ENCODE measurements around the gene LSM14A.
"Not testable (repeated sequence)": the region's sequence is repeated elsewhere in the genome, so short reads cannot be mapped to it uniquely, and the experiment has no call there.

The LSM14A gene

DNA sequence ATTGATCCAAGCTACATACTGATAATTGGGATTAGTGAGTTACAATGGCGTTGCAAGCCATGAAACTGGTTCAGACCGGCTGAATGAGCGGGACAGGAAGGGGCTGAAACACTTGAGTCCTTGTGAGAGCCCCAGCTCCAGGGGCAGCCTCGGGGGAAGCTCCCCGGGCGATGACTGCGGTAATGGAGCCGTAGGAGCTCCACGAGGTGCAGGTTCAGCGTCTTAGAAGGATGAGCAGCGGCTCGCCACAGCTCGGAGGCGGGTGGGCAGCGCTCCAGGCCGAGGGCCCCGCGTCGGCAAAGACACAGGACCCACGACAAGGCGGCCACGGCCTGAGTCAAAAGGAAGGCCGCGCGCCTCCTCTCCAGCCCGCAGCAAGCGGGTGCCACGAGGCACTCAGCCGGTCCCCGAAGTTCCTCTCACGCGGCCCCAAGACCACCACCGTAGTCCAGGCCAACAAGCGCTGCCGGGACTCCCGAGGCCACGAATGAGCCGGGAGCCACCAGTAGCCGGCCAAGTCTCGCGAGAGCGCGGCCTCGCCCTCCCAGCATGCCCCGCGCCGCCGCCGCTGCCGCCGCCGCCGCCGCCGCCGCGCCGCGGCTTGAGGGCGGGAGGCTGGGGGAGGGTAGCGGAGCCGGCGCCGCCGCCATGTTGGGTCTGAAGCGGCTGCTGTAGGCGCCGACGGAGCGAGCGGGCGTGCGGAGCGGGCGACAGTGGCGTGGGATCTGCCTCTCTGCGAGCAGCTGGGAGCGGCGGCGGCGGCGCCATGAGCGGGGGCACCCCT lies at the start of gene LSM14A:
LSM14A (plus strand) TSS at position 628 of the 784 bp plus-strand sequence; CDS start at position 767, 139 bp downstream.
- peak; percentile 60 for DNase-seq

DNA sequence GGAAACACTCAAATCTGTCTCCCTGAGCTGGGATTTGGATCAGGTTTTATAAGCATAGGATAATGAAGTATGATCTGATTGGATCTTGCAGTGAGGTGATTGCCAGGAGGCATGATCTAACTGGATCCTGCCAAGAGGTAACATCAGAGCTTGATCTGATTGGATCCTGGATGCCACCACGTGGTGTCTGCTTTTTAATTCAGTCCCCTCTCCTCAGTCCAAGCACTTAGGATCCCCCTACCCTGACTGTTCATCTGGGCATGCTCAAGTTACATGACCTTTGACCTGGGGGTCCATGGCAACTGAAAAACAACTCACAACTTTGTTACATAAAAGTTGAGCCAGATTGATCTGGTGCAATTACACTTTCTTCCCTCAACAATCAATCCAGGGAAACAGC lies 47.5 kb upstream of the LSM14A start:
- DNase-seq: no peak

DNA sequence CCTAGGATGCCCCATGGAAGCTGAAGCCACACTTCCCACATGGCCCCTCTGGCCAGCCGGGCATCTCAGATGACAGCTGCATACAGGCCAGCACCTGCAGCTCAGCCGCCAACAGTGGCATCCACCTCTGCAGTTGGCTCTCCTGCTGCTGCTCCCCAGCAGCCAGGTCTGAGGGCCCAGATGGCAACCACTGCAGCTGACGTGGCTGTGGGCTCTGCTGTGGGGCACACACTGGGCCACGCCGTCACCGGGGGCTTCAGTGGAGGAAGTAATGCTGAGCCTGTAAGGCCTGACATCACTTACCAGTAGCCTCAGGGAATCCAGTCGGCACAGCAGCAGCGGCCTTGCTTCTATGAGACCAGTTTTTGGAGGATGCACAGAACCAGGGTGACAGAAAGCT lies 45.3 kb upstream of the LSM14A start:
- no peak for DNase-seq

DNA sequence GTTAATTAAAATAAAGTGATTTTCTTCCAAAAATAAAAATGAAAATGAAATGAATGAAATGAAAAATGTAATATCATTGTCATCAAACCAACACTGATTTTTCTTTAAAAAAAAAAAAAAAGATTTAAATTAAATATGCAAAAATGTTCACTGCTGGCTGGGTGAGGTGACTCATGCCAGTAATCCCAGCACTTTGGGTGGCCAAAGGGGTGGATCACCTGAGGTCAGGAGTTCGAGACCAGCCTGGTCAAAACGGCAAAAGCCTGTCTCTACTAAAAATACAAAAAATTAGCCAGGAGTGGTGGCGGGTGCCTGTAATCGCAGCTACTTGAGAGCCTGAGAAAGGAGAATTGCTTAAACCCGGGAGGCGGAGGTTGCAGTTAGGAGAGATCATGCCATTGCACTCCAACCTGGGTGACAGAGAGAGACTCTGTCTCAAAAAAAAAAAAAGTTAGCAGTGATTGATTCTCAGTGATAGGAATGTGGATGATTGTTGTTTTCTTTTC lies 44.6 kb upstream of the LSM14A start:
- no peak for DNase-seq

DNA sequence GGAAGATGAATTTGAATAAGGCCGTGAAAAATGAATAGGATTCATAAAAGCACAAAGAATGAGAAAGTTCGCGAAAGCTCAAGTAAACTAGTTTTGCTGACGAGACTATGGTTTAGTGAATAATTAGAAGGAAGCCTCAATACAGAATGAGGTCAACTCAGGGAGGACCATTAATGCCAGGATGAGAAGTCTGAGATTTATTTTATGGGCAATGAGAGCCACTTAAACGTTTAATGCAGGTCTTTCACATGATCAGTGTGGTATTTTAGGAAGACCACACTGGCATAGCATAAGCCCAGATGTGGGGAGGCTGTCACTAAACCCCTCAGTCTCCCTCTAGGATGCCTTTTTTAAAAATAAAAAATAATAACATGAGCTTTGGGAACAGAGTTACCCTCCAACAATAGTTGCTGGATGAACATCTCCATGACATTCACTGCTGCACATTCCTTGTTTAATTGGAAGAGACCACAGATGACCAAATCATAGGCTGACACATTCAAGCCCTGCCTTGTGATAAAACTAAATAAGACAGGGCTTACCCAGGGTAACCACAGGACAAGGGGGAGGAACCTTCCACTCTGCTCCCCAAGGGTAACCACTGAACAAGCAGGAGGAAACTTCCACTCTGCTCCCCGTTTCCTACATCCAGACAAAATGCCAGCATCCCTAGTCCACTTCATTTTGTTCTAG lies 43.6 kb upstream of the LSM14A start:
- no peak for DNase-seq

DNA sequence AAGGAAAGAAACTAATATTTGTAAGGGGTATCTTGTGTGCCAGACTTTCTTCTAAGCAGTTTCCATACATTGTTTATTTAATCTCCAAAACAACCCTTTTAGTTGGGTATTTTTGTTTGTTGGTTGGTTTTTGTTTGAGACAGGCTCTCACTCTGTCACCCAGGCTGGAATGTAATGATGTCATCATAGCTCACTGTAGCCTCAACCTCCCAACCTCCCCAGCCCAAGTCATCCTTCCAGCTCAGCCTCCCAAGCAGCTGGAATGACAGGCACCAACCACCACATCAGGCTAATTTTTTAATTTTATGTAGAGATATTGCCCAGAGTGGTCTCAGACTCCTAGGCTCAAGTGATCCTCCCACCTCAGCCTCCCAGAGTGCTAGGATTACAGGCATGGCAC lies 41.2 kb upstream of the LSM14A start:
- DNase-seq: no peak

DNA sequence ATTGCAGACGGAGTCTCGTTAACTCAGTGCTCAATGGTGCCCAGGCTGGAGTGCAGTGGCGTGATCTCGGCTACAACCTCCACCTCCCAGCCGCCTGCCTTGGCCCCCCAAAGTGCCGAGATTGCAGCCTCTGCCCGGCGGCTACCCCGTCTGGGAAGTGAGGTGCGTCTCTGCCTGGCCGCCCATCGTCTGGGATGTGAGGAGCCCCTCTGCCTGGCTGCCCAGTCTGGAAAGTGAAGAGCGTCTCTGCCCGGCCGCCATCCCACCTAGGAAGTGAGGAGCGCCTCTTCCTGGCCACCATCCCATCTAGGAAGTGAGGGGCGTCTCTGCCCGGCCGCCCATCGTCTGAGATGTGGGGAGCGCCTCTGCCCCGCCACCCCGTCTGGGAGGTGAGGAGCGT lies 40.2 kb upstream of the LSM14A start:
- not testable (repeated sequence) for DNase-seq

DNA sequence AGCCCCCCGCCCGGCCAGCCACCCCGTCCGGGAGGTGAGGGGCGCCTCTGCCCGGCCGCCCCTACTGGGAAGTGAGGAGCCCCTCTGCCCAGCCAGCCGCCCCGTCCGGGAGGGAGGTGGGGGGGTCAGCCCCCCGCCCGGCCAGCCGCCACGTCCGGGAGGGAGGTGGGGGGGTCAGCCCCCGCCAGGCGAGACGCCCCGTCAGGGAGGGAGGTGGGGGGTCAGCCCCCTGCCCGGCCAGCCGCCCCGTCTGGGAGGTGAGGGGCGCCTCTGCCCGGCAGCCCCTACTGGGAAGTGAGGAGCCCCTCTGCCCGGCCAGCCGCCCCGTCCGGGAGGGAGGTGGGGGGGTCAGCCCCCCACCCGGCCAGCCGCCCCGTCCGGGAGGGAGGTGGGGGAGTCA lies 39.6 kb upstream of the LSM14A start:
- DNase-seq: not testable (repeated sequence)

DNA sequence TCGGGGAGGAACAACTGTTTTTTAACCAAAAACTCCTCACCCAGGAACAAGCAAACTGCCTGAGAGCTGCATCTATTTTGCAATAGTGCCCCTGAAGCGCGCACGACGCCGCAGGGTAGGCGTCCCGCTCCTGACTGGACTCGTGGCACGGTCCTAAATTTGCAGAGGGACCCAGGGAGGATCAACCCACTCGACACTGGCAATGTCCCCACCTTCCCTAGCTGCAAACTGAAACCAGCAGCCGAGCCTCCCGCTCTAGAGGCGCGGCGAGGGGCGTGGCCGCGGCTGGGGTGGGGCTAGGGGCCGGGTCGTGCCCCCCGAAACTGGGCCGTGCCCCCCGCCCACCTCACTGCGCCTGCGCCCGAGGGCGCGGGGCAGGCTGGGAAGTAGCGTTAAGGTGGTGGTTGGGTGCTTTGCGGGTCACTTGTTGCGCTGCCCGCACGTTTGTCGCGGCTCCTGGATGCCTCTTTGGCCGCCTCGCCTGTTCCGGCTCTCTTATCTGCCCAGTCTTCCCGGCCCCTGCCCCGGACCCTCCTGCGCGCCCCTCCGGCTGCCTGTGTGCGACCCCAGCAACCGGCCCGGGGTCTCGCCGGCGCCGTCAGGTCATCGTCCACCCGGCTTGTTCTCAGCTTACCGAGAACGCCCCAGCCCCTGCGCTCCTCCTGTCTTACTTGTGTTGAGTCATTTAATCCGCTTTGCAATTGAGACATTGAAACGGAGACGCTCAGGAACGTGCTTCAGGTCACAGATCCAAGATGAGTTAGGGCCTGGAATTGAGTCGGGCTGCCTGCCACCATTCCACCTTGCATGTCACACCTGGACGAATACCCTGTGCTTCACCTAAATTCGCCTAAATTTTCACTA lies 37.9 kb upstream of the LSM14A start:
- peak; percentile 75 for DNase-seq

DNA sequence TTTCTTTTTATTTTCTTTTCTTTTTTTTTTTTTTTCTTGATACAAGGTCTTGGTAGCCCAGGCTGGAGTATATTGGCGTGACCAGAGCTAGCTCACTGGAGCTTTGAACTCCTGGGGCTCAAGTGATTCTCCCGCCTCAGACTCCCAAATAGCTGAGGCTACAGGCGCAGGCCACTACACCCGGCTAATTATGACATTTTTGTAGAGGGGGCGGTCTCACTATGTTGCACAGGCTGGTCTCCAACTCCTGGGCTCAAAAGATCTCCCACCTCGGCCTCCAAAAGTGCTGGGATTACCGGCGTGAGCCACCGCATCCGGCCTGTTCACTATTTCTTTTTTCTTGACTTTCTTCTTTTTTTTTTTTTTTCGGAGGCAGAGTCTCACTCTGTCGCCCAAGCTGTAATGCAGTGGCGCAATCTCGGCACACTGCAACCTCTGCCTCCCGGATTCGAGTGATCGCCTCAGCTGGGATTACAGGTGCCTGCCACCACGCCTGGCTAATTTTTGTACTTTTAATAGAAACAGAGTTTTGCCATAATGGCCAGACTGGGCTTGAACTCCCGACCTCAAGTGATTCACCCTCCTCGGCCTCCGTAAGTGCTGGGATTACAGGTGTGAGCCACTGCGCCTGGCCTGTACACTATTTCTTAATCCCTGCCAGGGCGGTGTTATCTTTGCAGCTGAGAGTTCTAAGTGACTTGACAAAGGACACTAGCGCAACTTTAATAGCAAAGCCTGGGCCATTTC lies 37.1 kb upstream of the LSM14A start:
- DNase-seq: no peak

DNA sequence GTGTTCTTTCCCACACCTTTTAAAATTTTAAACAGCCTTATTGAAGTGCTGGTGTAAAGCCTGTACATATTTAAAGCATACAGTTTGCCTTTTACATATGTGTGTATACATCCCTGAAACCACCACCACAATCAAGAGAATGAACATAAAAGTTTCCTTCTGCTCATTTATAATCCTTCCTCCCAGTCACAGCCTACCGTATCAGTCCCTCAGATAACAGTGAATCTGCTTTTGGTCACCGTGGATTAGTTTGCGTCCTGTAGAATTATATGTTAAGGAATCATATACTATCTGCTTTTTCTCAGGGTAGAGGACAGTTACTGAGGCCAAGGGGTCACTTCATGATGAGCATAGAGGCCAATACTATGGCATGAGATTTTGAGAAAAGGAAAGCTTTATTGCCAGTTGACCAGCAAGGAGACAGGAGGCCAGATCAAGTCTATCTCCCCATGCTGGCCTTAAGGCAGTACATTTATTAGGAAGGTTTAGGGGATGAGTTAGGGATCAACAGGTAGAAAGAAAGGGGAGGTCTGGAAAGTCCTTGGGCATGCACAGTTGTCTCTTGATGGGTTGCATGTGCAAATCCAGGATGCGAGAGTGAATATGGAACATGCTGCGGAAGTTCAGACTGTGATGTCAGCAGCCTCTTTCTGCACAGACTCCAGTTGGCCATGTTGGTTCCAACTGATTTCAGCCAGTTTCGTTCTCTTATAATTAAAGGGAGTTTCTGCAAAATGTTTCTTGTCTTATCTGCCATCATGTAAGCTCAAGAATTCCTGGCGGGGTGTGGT lies 36.3 kb upstream of the LSM14A start:
- DNase-seq: no peak

DNA sequence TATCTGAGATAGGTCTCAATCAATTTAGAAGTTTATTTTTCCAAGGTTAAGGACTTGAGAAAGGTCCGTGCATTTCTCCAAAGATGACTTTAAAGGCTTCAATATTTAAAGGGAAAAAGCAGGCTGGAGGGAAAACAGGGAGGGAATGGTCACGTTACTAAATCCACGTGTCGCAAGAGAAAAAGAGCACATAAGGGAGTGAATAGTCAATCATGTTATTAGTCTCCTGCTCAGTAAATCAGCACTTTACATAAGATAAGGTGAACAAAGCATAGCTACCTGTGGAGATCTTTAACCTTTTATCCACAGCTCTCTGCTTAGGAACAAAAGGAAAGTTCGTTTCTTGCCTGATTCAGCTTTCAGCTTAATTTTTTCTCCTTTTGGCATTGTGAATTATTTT lies 31.3 kb upstream of the LSM14A start:
- DNase-seq: no peak

DNA sequence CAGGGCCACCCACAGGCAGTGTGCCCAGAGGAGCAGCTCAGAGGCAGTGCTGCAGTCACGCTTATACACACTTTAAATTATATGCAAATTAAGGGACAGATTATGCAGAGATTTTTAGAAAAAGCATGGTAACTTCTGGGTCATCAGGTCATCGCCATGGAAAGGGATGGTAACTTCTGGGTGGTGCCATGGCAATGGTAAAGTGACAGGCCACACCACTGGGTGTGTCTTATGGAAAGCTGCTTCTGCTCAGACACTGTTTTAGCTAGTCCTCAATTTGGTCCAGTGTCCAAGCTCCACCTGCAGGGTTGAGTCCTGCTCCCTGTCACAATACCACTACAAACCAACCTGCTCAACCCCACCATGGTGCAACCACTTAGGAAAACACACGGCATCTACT lies 29.9 kb upstream of the LSM14A start:
- no peak for DNase-seq

DNA sequence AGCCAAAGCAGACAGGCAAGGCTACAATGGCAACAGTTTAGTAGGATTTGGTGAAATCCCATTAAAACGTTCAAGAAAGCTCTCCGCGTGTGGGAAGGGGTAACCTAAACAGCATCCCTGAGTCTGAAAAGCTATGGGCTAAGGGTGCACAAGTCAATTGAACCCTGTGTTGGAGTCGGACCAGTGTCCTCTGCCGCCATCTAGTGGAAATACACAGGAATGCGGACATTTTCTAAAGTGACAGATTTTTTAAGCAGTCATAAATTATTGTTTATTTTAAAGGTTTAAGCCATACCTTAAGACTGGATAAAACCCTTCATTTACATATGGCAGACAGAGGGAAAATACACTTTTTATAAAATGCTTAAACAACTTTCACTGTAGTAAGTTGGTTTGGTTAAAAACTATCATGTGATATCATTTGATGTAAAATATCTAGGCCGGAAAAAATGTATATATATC lies 26.5 kb upstream of the LSM14A start:
- DNase-seq: peak; percentile 71

DNA sequence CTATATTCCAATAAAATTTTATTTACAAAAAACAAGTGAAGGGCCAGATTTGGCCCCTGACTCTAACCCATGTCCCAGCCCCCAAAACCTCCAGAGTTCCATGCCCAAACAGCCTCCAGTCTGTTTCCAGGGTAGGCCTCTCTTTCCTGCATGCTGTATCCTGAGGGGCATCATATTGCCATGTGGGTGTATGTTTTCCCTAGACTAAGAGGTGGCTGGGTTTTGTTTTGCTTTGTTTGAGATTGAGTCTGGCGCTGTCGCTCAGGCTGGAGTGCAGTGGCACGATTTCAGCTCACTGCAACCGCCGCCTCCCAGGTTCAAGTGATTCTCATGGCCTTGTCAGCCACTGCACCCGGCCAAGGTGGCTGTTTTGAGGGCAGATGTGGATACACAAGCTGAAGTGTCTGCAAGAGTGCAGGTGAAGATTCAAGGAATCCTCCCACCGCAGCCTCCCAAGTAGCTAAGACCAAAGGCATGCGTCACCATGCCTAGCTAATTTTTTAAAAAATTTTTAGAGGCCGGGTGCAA lies 23.6 kb upstream of the LSM14A start:
- no peak for DNase-seq

DNA sequence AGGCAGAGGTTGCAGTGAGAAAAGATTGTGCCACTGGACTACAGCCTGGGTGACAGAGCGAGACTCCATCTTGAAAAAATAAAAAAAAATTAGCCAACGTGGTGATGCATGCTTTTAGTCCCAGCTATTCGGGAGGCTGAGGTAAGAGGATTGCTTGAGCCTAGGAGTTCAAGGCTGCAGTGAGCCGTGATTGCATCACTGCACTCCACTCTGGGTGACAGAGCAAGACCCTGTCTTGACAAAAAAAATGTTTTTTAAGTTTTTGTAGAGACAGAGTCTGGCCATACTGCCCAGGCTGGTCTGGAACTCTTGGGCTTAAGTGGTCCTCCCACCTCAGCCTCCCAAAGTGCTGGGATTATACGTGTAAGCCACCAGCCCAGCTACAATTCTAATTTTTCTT lies 22.4 kb upstream of the LSM14A start:
- DNase-seq: no peak

DNA sequence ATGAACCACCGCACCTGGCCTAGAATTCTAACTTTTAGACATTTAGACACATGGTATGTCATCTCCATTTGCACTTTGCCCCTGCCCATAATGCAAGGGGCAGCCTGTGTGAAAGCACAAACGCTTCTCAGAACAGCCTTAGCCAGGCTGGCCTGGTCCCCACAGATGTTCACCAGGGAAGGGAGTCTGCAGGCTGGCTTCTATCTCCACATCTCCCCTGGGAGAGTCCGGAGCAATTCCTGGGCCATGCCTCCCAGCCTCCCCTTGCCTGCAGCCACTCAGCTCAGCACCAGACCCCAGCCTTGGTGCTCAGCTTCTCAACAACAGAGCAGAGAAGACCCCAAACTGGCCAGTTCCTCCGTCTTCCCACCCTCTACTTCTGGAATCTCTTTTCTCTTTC lies 21.7 kb upstream of the LSM14A start:
- DNase-seq: no peak

DNA sequence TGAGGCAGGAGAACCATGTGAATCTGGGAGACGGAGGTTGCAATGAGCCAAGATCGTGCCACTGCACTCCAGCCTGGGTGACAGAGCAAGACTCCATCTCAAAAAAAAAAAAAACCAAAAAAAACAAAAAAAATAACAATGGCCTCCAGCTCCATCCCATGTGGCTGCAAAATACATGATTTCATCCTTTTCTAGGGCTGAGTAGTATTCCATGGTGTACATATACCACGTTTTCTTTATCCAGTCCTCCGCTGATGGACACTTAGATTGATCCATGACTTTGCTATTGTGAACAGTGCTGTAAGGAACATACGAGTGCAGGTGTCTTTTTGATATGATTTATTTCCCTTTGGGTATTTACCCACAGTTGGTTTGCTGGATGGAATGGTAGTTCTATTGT lies 20.9 kb upstream of the LSM14A start:
- DNase-seq: no peak

DNA sequence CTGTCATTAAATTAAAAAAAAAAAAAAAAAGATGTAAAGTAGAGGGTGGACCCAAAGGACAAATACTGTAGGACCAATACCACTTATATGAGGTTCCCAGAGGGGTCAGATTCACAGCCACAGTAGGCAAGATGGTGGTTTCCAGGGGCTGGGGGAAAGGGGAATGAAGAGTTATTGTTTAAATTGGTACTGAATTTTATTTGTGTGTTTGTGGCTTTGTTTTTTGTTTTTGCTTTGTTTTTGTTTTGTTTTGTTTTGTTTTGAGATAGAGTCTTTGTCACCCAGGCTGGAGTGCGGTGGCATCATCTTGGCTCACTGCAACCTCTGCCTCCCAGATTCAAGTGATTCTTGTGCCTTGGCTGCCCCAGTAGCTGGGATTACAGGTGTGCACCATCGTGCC lies 17.9 kb upstream of the LSM14A start:
- no peak for DNase-seq

DNA sequence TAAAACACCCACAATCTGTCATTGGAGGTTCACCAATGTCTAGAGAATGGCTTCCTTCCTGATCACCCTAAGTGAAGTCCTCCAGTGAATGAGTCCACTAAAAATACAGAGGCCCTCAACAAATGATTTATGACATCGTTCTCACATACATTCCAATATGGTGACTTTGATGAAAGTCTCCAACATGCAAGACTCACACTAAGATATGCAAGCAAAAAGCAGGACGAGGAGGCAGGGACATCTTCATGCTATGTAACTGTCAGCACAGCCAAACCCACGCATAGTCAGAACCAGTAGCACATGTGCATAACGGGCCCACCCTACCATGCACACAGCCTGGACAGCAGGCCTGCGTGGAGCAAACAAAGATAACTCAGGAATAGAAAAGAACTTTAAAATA lies 16.6 kb upstream of the LSM14A start:
- no peak for DNase-seq

DNA sequence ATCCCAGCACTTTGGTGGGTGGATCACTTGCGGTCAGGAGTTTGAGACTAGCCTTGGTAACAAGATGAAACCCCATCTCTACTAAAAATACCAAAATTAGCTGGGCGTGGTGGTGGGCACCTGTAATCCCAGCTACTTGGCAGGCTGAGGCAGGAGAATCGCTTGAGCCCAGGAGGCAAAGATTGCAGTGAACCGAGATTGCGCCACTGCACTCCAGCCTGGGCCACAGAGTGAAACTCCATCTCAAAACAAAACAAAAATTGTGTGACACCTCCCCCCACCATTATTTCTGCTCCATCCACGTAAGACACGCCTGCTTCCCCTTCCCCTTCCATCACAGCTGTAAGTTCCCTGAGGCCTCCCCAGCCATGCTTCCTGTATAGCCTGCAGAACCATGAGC lies 13.3 kb upstream of the LSM14A start:
- DNase-seq: not testable (repeated sequence)

Data from NCI-H510A treated with DMSO at 0.1 percent for 48 hours (cell line).